ENCODE data around the gene FAP. TPM values are rescaled to one million over a fixed set of nuclear protein-coding genes. Genes with fewer than 3 reads are reported as not detected.
A peak's percentile ranks its signal among the peaks of the same experiment; 100 is the strongest.

The FAP gene
- total RNA-seq, 1 donor from 2014 or later: 50.0 TPM

GRCh38 chr2:162123806-162124758, 119.2 kb downstream of the FAP start:
- peak; percentile 82 for DNase-seq

Other genes with a start within 250 kb of the FAP start
- gene DPP4, start 169.2 kb downstream of the FAP start, total RNA-seq: 3.2 TPM
- not detected for gene GCG, start 91.2 kb downstream of the FAP start, total RNA-seq
- gene IFIH1, start 75.2 kb upstream of the FAP start, total RNA-seq: 7.0 TPM
- gene GCA, start 100.7 kb upstream of the FAP start, total RNA-seq: 37.4 TPM